ENCODE data around the gene STK35. TPM values are rescaled to one million over a fixed set of nuclear protein-coding genes. Genes with fewer than 3 reads are reported as not detected.

Gene STK35
- total RNA-seq (2022; extraction: Qiagen RNA extraction) = 11.2 to 13.3 TPM (median 12.6 TPM) in 5 replicates

GRCh38 chr20:2101057-2101864 is at the start of gene STK35:
Gene STK35, plus strand, starts transcription at chr20:2101827. Its CDS starts 55 bp downstream, at chr20:2101882.

Other genes with a start within 250 kb of the STK35 start
- 25.7 to 32.4 TPM (median 27.9 TPM) in 5 replicates for gene SIRPA, start 206.4 kb upstream of the STK35 start, total RNA-seq (2022; extraction: Qiagen RNA extraction)
- gene PDYN, start 107.8 kb upstream of the STK35 start, total RNA-seq (2022; extraction: Qiagen RNA extraction) = not detected in 5 replicates
- gene TGM3, start 194.2 kb downstream of the STK35 start, total RNA-seq (2022; extraction: Qiagen RNA extraction) = 0.03 TPM in 3 of 5 replicates, not detected in the others

All from A549 treated with CORT108297 at 1 μM for 4 hours (cell line).